IMR-90 (cell line): ENCODE results near the gene OGT. TPM values are rescaled to one million over a fixed set of nuclear protein-coding genes. Genes with fewer than 3 reads are reported as not detected.
A peak's percentile ranks its signal among the peaks of the same experiment; 100 is the strongest.

Experiments
- ATAC-seq: fragments of 200-7000 bp; cut with Tn5 transposase; 2 replicates; pipeline ENCODE4 v1.9.1; 2020; ENCODE audit warnings: low read depth, mild to moderate bottlenecking, moderate library complexity
- BruUV-seq: library from RNA; stranded (reverse); fragments of 400-500 nt; replicated peaks from 2 replicates; lab custom pipeline; 2021; lab: Mats Ljungman, UMichigan
- CTCF ChIA-PET: fragments of 300-600 bp; formaldehyde crosslinking; extraction: SDS; loops from one replicate; lab custom pipeline; 2021; ENCODE audit warnings: antibody characterized with exemption; lab: Yijun Ruan, JAX
- POLR2A ChIA-PET: fragments of 300-600 bp; sonication (Branson Sonifier 250); formaldehyde crosslinking; loops from one replicate; lab custom pipeline; 2022; ENCODE audit warnings: antibody characterized with exemption; ENCODE audit not compliant: unreplicated experiment; lab: Charles Lee
- DNase-seq: peaks from one replicate; pipeline ENCODE4 v3.0.0; 2013
- H2AFZ ChIP-seq: replicated peaks from 2 replicates; pipeline ENCODE3; 2013; ENCODE audit warnings: low read length, mild to moderate bottlenecking; ENCODE audit not compliant: poor library complexity
- H2AK5ac ChIP-seq: 2 replicates; pipeline ENCODE4 v1.6.1; 2013; ENCODE audit warnings: low read depth, low read length, inconsistent platforms
- H2AK9ac ChIP-seq: replicated peaks from 2 replicates; pipeline ENCODE3; 2013; ENCODE audit warnings: mild to moderate bottlenecking, low read depth, low read length, moderate library complexity; ENCODE audit not compliant: poor library complexity
- H2BK120ac ChIP-seq: 2 replicates; pipeline ENCODE4 v1.6.1; 2013; ENCODE audit warnings: low read depth, low read length, inconsistent platforms
- H2BK15ac ChIP-seq: 3 replicates; pipeline ENCODE4 v1.6.1; 2013; ENCODE audit warnings: low read depth, low read length, inconsistent platforms
- H2BK20ac ChIP-seq: 2 replicates; pipeline ENCODE4 v1.6.1; 2013; ENCODE audit warnings: low read depth, mild to moderate bottlenecking, inconsistent platforms, low read length, moderate library complexity
- H2BK5ac ChIP-seq: 2 replicates; pipeline ENCODE4 v1.6.1; 2013; ENCODE audit warnings: mild to moderate bottlenecking, low read depth, low read length, inconsistent platforms; ENCODE audit not compliant: poor library complexity, severe bottlenecking
- H3K14ac ChIP-seq: replicated peaks from 2 replicates; pipeline ENCODE4 v1.6.1; 2013; ENCODE audit warnings: low read depth, low read length, inconsistent platforms
- H3K18ac ChIP-seq: 2 replicates; pipeline ENCODE4 v1.6.1; 2013; ENCODE audit warnings: low read depth, low read length, control low read depth
- H3K23ac ChIP-seq: 2 replicates; pipeline ENCODE4 v1.6.1; 2013; ENCODE audit warnings: low read depth, low read length, inconsistent platforms
- H3K27ac ChIP-seq: 2 replicates; pipeline ENCODE4 v1.5.1; 2013; ENCODE audit warnings: mild to moderate bottlenecking, control low read depth, low read length; ENCODE audit not compliant: insufficient read depth
- H3K27me3 ChIP-seq: 2 replicates; pipeline ENCODE4 v1.6.1; 2013; ENCODE audit warnings: low read length; ENCODE audit not compliant: control insufficient read depth, insufficient read depth
- H3K36me3 ChIP-seq: 2 replicates; pipeline ENCODE4 v1.6.1; 2013; ENCODE audit warnings: low read length, mixed read lengths; ENCODE audit not compliant: control insufficient read depth, insufficient read depth
- H3K4ac ChIP-seq: 2 replicates; pipeline ENCODE4 v1.6.1; 2013; ENCODE audit warnings: low read depth, low read length, inconsistent platforms
- H3K4me1 ChIP-seq: 2 replicates; pipeline ENCODE4 v1.6.1; 2013; ENCODE audit warnings: low read length, mixed read lengths; ENCODE audit not compliant: control insufficient read depth, insufficient read depth
- H3K4me2 ChIP-seq: 2 replicates; pipeline ENCODE4 v1.6.1; 2013; ENCODE audit warnings: low read depth, mild to moderate bottlenecking, control low read depth, low read length, moderate library complexity
- H3K4me3 ChIP-seq: 2 replicates; pipeline ENCODE4 v1.5.1; 2013; ENCODE audit warnings: low read depth, mild to moderate bottlenecking, control low read depth, low read length, moderate library complexity; ENCODE audit not compliant: insufficient read depth
- H3K56ac ChIP-seq: 2 replicates; pipeline ENCODE4 v1.6.1; 2013; ENCODE audit warnings: low read length, inconsistent platforms; ENCODE audit not compliant: insufficient read depth; ENCODE audit errors: extremely low read depth
- H3K79me1 ChIP-seq, 2 experiments: 2 replicates each; pipeline ENCODE4 v1.6.1; 2013; ENCODE audit warnings: low read length in 2 of 2, inconsistent platforms in 1 of 2, low read depth in 1 of 2
- H3K9ac ChIP-seq: 2 replicates; pipeline ENCODE4 v1.6.1; 2013; ENCODE audit warnings: low read depth, low read length, control low read depth
- H3K9me1 ChIP-seq: 2 replicates; pipeline ENCODE4 v1.6.1; 2013; ENCODE audit warnings: low read length, inconsistent platforms; ENCODE audit not compliant: insufficient read depth
- H3K9me3 ChIP-seq: 2 replicates; pipeline ENCODE4 v1.6.1; 2013; ENCODE audit warnings: low read length; ENCODE audit not compliant: control insufficient read depth, insufficient read depth
- H4K20me1 ChIP-seq: 2 replicates; pipeline ENCODE4 v1.6.1; 2013; ENCODE audit warnings: low read length, inconsistent platforms; ENCODE audit not compliant: insufficient read depth
- H4K5ac ChIP-seq: 2 replicates; pipeline ENCODE4 v1.6.1; 2013; ENCODE audit warnings: mild to moderate bottlenecking, low read depth, low read length, control low read depth
- H4K8ac ChIP-seq, 2 experiments: 2 replicates each; pipeline ENCODE4 v1.6.1; 2013; ENCODE audit warnings: low read depth in 2 of 2, low read length in 2 of 2, control low read depth in 1 of 2, inconsistent platforms in 1 of 2
- H4K91ac ChIP-seq: 2 replicates; pipeline ENCODE4 v1.6.1; 2013; ENCODE audit warnings: low read depth, low read length, inconsistent platforms; ENCODE audit not compliant: insufficient read depth
- MXI1 ChIP-seq: IDR thresholded peaks from 2 replicates; pipeline ENCODE4 v1.6.1; 2012; ENCODE audit warnings: low read depth, mild to moderate bottlenecking, low read length, moderate library complexity, borderline replicate concordance
- RFX5 ChIP-seq: IDR thresholded peaks from 2 replicates; pipeline ENCODE4 v1.8.0; 2012; ENCODE audit warnings: low read depth, mild to moderate bottlenecking, low read length, moderate library complexity
- SMC3 ChIP-seq: fragments of 150-350 bp; IDR thresholded peaks from 2 replicates; pipeline ENCODE4 v1.6.1; 2016; ENCODE audit warnings: low read depth, mild to moderate bottlenecking, antibody characterized with exemption, low read length, moderate library complexity
- WGBS, 2 experiments: methylation state at CpG; one replicate each; pipeline versions ENCODE4 v1.1.5 to v1.1.7; 2013; ENCODE audit warnings: missing lambda C conversion rate in 2 of 2; ENCODE audit not compliant: insufficient read length in 1 of 2; ENCODE audit errors: extremely low coverage in 2 of 2; 5-methylcytosine and 5-hydroxymethylcytosine counted together
- dilution Hi-C: fragments of 300-500 bp; cut with HindIII; formaldehyde crosslinking; loops from one replicate; pipeline ENCODE4 v1.14.3; 2018; ENCODE audit warnings: low sequenced_read_pairs; ENCODE audit not compliant: unreplicated experiment
- in situ Hi-C: fragments of 300-500 bp; cut with MboI; formaldehyde crosslinking; loops from 3 replicates; pipeline ENCODE4 v1.14.3; 2019; ENCODE audit warnings: low sequenced_read_pairs, inconsistent platforms, mixed read lengths
- intact Hi-C: fragments of 100-400 bp; cut with micrococcal nuclease; formaldehyde crosslinking; loops from 2 replicates; pipeline ENCODE4 v1.10.0; 2022
- polyA plus RNA-seq, 3 experiments: library from polyadenylated mRNA; depleted of rRNA; stranded (reverse); fragments of >200 nt; gene quantifications; 2 replicates each; pipeline ENCODE4 v1.2.3, GENCODE V29; 2012; ENCODE audit warnings: low replicate concordance in 1 of 3
- total RNA-seq: library from RNA; depleted of rRNA; stranded (reverse); fragments of >200 nt; gene quantifications from 2 replicates; pipeline ENCODE4 v1.2.3, GENCODE V29; 2012

The OGT gene
- total and polyA plus RNA-seq, 2 of the 4 experiments (the other 2 are of a cell fraction), result 80.7 to 113 TPM

- WGBS, 2 experiments, result 40% methylated on average over 50 of the region's 76 CpGs; no CpG with 5 or more reads in 1 of the 2 experiments
- intact Hi-C loops (loop anchor here (2.0 kb wide), 1 partner anchor 40 kb away; the partner anchor contains the start of gene OGT), in situ Hi-C loops (no loop called here), dilution Hi-C loops (no loop called here)
- Histone ChIP-seq H2BK5ac (no peak overlapping the region), H2AK5ac (no peak overlapping the region), H2BK120ac (no peak overlapping the region), H2AFZ (peak overlapping the region; percentile 89), H2AK9ac (no peak overlapping the region), H3K9me1 (no peaks in the 10 kb centered on the region), H4K5ac (no peak overlapping the region), H3K4me1 (no peaks in the 10 kb centered on the region), H3K27ac (no peak overlapping the region), H3K18ac (no peak overlapping the region), H3K79me1 (no peaks in the 10 kb centered on the region), H3K56ac (no peak overlapping the region), H4K8ac (no peak overlapping the region), H3K23ac (no peak overlapping the region), H3K4me2 (peak overlapping the region; percentile 85), H3K4me3 (peak overlapping the region; percentile 54), H3K27me3 (no peaks in the 10 kb centered on the region), H2BK15ac (no peak overlapping the region), H3K14ac (no peak overlapping the region), H3K9me3 (no peaks in the 10 kb centered on the region), H2BK20ac (no peak overlapping the region), H3K36me3 (no peaks in the 10 kb centered on the region), H4K91ac (no peak overlapping the region), H3K4ac (no peak overlapping the region; the same call in 1 of the 2 replicates), H4K20me1 (no peaks in the 10 kb centered on the region), H3K9ac (no peak overlapping the region)
- peak; percentile 26 for DNase-seq
- POLR2A ChIA-PET, result no interaction called here
- CTCF ChIA-PET, result no interaction called here
- peak; percentile 29; the same call in 1 of the 2 replicates for TF ChIP-seq MXI1
- no peak for TF ChIP-seq SMC3
- no peak for TF ChIP-seq RFX5
- ATAC-seq, result peak; percentile 75
- no TSS peak for BruUV-seq
These were observed 40.5 kb upstream of the OGT start for GRCh38 chrX:71492231-71493065.
